Measurements from ENCODE around the gene CCDC136. TPM values are rescaled to one million over a fixed set of nuclear protein-coding genes. Genes with fewer than 3 reads are reported as not detected.
A peak's percentile ranks its signal among the peaks of the same experiment; 100 is the strongest.

The CCDC136 gene
- total and polyA plus RNA-seq, 2 donors (not counting 1 experiment from before 2014, with no cell fraction given) = 8.3 to 12.1 TPM

GRCh38 chr7:128836729-128837348 lies 45.1 kb downstream of the CCDC136 start:
- Histone ChIP-seq H3K9ac (ENCODE audit: insufficient read depth, low read length) (no peak overlapping the region), H3K4me1 (ENCODE audit: control insufficient read depth, extremely low read depth, insufficient read depth, low read length) (peaks cover 11% of the 10 kb centered on the region), H3K4me3 (replicated peaks in 1 of 4; ENCODE audit: control extremely low read depth in 1 of 4, insufficient read depth in 1 of 4, low read depth in 3 of 4, low read length in 4 of 4) (no peak overlapping the region), H2AFZ (ENCODE audit: low read length) (no peak overlapping the region), H3K36me3 (ENCODE audit: control insufficient read depth, insufficient read depth, low read length) (peaks cover 59% of the 10 kb centered on the region), H3K27me3 (ENCODE audit: control insufficient read depth, insufficient read depth, low read length) (no peaks in the 10 kb centered on the region), H3K27ac (ENCODE audit: insufficient read depth, low read length) (peak overlapping the region; percentile 64), H3K9me3 (ENCODE audit: control insufficient read depth, insufficient read depth, low read depth, low read length) (no peaks in the 10 kb centered on the region), H3K4me2 (ENCODE audit: extremely low read depth, insufficient read depth, low read length) (no peak overlapping the region), H3K79me2 (ENCODE audit: control insufficient read depth, insufficient read depth, low read length) (peaks cover 43% of the 10 kb centered on the region), H4K20me1 (ENCODE audit: control insufficient read depth, extremely low read depth, insufficient read depth, low read length) (no peaks in the 10 kb centered on the region)
- no peak for DNase-seq (ENCODE audit: low read depth in 2 of 2)
- no peak for TF ChIP-seq CTCF (conservative IDR thresholded peaks at IDR 0.05 in 1 of 2, IDR thresholded peaks at IDR 0.05 in 1 of 2; ENCODE audit: low read depth in 1 of 2, low read length in 2 of 2)

- Histone ChIP-seq H3K79me2 (ENCODE audit: control insufficient read depth, insufficient read depth, low read length) (peaks cover 36% of the 10 kb centered on the region), H4K20me1 (ENCODE audit: control insufficient read depth, extremely low read depth, insufficient read depth, low read length) (no peaks in the 10 kb centered on the region)
Observed at GRCh38 chr7:128837521-128837921, 45.8 kb downstream of the CCDC136 start.

GRCh38 chr7:128838109-128838779 lies 46.5 kb downstream of the CCDC136 start:
- DNase-seq (ENCODE audit: low read depth in 2 of 2) = no peak
- Histone ChIP-seq H3K27ac (ENCODE audit: insufficient read depth, low read length) (no peak overlapping the region), H3K79me2 (ENCODE audit: control insufficient read depth, insufficient read depth, low read length) (peaks cover 31% of the 10 kb centered on the region), H3K27me3 (ENCODE audit: control insufficient read depth, insufficient read depth, low read length) (no peaks in the 10 kb centered on the region), H3K9me3 (ENCODE audit: control insufficient read depth, insufficient read depth, low read depth, low read length) (no peaks in the 10 kb centered on the region), H3K9ac (ENCODE audit: insufficient read depth, low read length) (no peak overlapping the region), H4K20me1 (ENCODE audit: control insufficient read depth, extremely low read depth, insufficient read depth, low read length) (no peaks in the 10 kb centered on the region), H3K4me3 (replicated peaks in 1 of 4; ENCODE audit: control extremely low read depth in 1 of 4, insufficient read depth in 1 of 4, low read depth in 3 of 4, low read length in 4 of 4) (no peak overlapping the region), H3K4me2 (ENCODE audit: extremely low read depth, insufficient read depth, low read length) (no peak overlapping the region), H2AFZ (ENCODE audit: low read length) (no peak overlapping the region), H3K4me1 (ENCODE audit: control insufficient read depth, extremely low read depth, insufficient read depth, low read length) (peaks cover 9% of the 10 kb centered on the region), H3K36me3 (ENCODE audit: control insufficient read depth, insufficient read depth, low read length) (peaks cover 71% of the 10 kb centered on the region)
- TF ChIP-seq EZH2 (IDR thresholded peaks at IDR 0.05; ENCODE audit: low read length, missing control alignments) = no peak
- TF ChIP-seq CTCF (conservative IDR thresholded peaks at IDR 0.05 in 1 of 2, IDR thresholded peaks at IDR 0.05 in 1 of 2; ENCODE audit: low read depth in 1 of 2, low read length in 2 of 2) = no peak

More at GRCh38 chr7:128837521-128837921, 45.8 kb downstream of the CCDC136 start:
- Histone ChIP-seq H3K4me1 (ENCODE audit: control insufficient read depth, extremely low read depth, insufficient read depth, low read length) (peaks cover 9% of the 10 kb centered on the region), H3K9ac (ENCODE audit: insufficient read depth, low read length) (no peak overlapping the region), H3K36me3 (ENCODE audit: control insufficient read depth, insufficient read depth, low read length) (peaks cover 64% of the 10 kb centered on the region), H3K27ac (ENCODE audit: insufficient read depth, low read length) (no peak overlapping the region), H3K9me3 (ENCODE audit: control insufficient read depth, insufficient read depth, low read depth, low read length) (no peaks in the 10 kb centered on the region), H2AFZ (ENCODE audit: low read length) (no peak overlapping the region), H3K27me3 (ENCODE audit: control insufficient read depth, insufficient read depth, low read length) (no peaks in the 10 kb centered on the region), H3K4me2 (ENCODE audit: extremely low read depth, insufficient read depth, low read length) (no peak overlapping the region), H3K4me3 (replicated peaks in 1 of 4; ENCODE audit: control extremely low read depth in 1 of 4, insufficient read depth in 1 of 4, low read depth in 3 of 4, low read length in 4 of 4) (no peak overlapping the region)
- no peak for DNase-seq (ENCODE audit: low read depth in 2 of 2)
- no peak for TF ChIP-seq EZH2 (IDR thresholded peaks at IDR 0.05; ENCODE audit: low read length, missing control alignments)
- TF ChIP-seq CTCF (conservative IDR thresholded peaks at IDR 0.05 in 1 of 2, IDR thresholded peaks at IDR 0.05 in 1 of 2; ENCODE audit: low read depth in 1 of 2, low read length in 2 of 2) = no peak
